Activated T-cell treated with anti-CD3 and anti-CD28 coated beads, Interleukin-2, amount 50 U/mL, for 4 hours (primary cell): ENCODE measurements around the gene ZFYVE9. TPM values are rescaled to one million over a fixed set of nuclear protein-coding genes. Genes with fewer than 3 reads are reported as not detected.
A peak's percentile ranks its signal among the peaks of the same experiment; 100 is the strongest.

Experiments used
- ATAC-seq, 2 donors: fragments of 200-7000 bp; cut with Tn5 transposase; one replicate each; pipeline ENCODE4 v1.10.0; 2021
- DNase-seq: peaks from one replicate; pipeline ENCODE4 v3.0.0-alpha.2; 2020
- H3K27me3 Mint-ChIP-seq: one replicate; pipeline ENCODE4 v1.8.0; 2021; ENCODE audit warnings: low read depth, mixed read lengths
- H3K36me3 Mint-ChIP-seq: one replicate; pipeline ENCODE4 v1.8.0; 2022; ENCODE audit warnings: mixed read lengths; ENCODE audit not compliant: insufficient read depth
- H3K4me1 Mint-ChIP-seq: one replicate; pipeline ENCODE4 v1.8.0; 2021; ENCODE audit warnings: low read depth, mixed read lengths
- H3K4me3 Mint-ChIP-seq: one replicate; pipeline ENCODE4 v1.8.0; 2021; ENCODE audit warnings: mild to moderate bottlenecking, moderate library complexity, mixed read lengths
- H3K9me3 Mint-ChIP-seq: one replicate; pipeline ENCODE4 v1.8.0; 2021; ENCODE audit warnings: mixed read lengths
- total RNA-seq, 3 donors: library from RNA; stranded (reverse); gene quantifications; one replicate each; pipeline ENCODE4 v1.2.1, GENCODE V29; 2021

ZFYVE9 gene
- total RNA-seq, 3 donors from 2014 or later, result 5.4 to 5.9 (median 5.5) TPM

DNA sequence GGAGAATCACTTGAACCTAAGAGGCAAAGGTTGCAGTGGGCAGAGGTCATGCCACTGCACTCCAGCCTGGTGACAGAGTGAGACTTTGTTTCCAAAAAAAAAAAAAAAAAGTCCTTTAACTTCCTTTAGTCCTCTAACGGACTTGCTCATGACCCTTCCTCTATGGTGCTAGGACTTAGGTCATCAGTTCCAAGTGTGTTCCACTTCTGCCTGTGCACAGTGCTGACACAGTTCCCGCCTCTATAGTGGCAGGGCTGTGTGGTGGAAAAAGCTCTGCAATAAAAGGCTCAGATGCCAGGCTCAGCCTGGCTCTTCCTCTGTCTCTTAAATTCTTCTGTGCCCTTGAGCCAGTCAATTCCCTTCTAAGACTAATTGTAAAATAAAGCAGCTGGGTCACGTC lies 202.1 kb downstream of the ZFYVE9 start:
- peaks cover 1% of the 10 kb centered on the region for H3K36me3 Mint-ChIP-seq
- H3K4me3 Mint-ChIP-seq, result no peak overlapping the region
- no peaks in the 10 kb centered on the region for H3K27me3 Mint-ChIP-seq
- no peaks in the 10 kb centered on the region for H3K4me1 Mint-ChIP-seq
- no peak for ATAC-seq
- H3K9me3 Mint-ChIP-seq, result no peaks in the 10 kb centered on the region
- no peak for DNase-seq

DNA sequence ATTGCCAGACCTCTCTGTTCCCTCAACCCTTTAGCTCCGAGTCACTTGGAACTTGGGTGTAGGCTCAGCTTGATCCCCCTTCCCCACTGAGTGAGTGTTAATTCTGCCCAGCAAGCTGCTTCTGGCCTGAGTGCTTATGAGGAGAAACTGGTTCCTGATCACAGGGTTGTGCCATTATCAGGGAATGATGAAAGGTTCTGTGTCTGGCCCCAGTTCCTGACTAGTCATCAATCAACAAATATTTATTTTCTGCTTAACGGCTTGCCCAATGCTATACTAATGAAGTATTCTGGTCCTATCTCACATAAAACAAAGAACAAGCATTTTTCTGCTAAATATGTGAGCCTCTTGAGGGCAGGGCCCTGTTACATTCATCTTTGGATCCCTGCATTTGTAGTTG lies 203.4 kb downstream of the ZFYVE9 start:
- no peaks in the 10 kb centered on the region for H3K36me3 Mint-ChIP-seq
- DNase-seq (no peak), ATAC-seq (no peak)
- H3K4me3 Mint-ChIP-seq, result no peak overlapping the region
- H3K9me3 Mint-ChIP-seq, result no peaks in the 10 kb centered on the region
- no peaks in the 10 kb centered on the region for H3K4me1 Mint-ChIP-seq
- no peaks in the 10 kb centered on the region for H3K27me3 Mint-ChIP-seq

DNA sequence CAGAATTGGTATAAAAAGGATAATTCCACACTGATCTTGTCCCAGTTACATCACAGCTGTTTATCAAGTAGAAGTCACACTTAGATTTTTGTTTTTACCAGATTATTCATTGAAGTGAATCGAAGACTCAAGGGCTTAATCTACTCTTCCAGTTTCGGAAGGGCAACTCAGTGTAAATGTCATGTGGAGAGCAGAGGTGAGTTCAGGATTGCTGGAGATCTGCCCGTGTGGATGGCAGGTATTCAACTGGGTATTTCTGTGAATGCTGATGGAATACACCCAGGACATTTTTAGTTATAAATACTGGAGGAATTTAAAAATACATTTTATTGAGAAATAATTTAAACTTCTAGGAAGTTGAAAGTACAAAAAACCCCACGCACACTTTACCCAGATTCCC lies 204.8 kb downstream of the ZFYVE9 start:
- Mint-ChIP-seq H3K9me3 (no peaks in the 10 kb centered on the region), H3K4me3 (no peak overlapping the region), H3K36me3 (no peaks in the 10 kb centered on the region), H3K27me3 (no peaks in the 10 kb centered on the region), H3K4me1 (no peaks in the 10 kb centered on the region)
- DNase-seq (no peak), ATAC-seq (no peak)

DNA sequence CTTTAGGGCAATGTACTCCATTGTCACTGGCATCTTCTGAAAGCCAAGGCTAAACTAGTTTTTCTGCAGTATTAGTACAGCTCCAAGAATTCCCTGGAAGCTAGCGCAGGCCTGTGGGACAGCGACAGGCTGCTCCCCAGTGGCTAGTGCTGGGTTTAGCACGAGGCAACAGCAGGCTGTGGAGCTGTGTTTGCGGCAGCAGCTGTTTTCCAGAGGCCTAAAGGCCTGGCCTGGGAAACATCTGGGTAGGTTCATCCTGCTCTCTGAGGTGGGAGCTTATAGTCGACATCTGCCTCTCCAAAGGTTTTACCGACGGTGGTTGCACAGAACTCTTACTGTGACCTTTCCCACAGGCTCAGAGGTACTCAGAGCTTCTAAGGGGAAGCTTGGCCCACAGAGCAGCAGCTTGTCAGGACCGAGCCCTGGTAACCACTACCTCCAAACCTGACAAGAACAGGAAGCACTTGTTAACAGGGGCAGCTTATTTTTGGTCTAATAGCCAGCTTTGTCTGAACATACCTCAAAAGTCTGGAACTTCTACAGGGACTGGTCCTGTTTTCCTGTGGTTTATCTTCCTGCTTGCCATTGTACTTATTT lies 206.9 kb downstream of the ZFYVE9 start:
- ATAC-seq (no peak), DNase-seq (no peak)
- Mint-ChIP-seq H3K27me3 (no peaks in the 10 kb centered on the region), H3K4me1 (no peaks in the 10 kb centered on the region), H3K4me3 (no peak overlapping the region), H3K9me3 (no peaks in the 10 kb centered on the region), H3K36me3 (peaks cover 10% of the 10 kb centered on the region)

DNA sequence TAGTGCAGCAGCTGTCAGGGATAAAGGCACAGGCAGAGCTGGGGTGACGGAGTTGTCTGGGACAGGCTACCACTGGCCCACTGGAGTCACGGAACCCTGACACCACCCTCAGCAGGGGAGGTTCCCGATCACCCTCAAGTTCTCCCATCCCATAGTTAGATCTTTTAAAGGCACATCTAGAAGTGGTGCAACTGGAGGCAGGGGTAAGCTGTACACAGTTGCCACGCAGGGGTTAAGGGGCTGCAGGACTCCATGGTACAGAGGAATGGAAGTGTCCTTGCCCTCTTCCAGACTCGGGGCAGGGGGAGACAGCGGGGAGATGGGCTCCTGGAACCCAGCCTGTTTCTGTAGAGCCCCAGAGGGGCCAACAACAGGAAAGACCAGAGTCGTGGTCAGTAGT lies 210.8 kb downstream of the ZFYVE9 start:
- H3K27me3 Mint-ChIP-seq, result no peaks in the 10 kb centered on the region
- peaks cover 3% of the 10 kb centered on the region for H3K4me1 Mint-ChIP-seq
- H3K4me3 Mint-ChIP-seq, result no peak overlapping the region
- H3K9me3 Mint-ChIP-seq, result no peaks in the 10 kb centered on the region
- peaks cover 34% of the 10 kb centered on the region for H3K36me3 Mint-ChIP-seq
- no peak for DNase-seq
- no peak for ATAC-seq

DNA sequence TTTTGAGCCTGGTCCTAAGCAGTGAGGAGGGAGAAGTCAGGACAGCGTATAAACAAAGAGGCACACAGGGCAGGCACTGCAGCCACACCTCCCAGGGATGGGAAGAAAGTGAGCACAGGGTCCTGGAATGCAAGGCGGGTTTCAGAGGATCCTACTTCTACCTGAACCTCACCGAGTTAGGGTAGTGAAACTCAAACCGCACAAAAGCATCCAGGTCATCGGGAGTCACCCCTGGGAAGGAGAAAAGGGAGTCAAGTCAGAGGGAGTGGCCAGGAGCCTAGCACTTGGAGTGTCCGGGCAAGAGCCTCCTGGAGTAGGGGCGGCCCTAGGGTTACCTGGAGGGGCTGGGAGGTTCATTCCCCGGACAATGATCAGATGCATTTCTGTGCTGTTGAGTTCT lies 213.5 kb downstream of the ZFYVE9 start:
- no peaks in the 10 kb centered on the region for H3K27me3 Mint-ChIP-seq
- DNase-seq (no peak), ATAC-seq (no peak)
- H3K9me3 Mint-ChIP-seq, result no peaks in the 10 kb centered on the region
- peaks cover 42% of the 10 kb centered on the region for H3K36me3 Mint-ChIP-seq
- H3K4me1 Mint-ChIP-seq, result peaks cover 4% of the 10 kb centered on the region
- H3K4me3 Mint-ChIP-seq, result no peak overlapping the region

DNA sequence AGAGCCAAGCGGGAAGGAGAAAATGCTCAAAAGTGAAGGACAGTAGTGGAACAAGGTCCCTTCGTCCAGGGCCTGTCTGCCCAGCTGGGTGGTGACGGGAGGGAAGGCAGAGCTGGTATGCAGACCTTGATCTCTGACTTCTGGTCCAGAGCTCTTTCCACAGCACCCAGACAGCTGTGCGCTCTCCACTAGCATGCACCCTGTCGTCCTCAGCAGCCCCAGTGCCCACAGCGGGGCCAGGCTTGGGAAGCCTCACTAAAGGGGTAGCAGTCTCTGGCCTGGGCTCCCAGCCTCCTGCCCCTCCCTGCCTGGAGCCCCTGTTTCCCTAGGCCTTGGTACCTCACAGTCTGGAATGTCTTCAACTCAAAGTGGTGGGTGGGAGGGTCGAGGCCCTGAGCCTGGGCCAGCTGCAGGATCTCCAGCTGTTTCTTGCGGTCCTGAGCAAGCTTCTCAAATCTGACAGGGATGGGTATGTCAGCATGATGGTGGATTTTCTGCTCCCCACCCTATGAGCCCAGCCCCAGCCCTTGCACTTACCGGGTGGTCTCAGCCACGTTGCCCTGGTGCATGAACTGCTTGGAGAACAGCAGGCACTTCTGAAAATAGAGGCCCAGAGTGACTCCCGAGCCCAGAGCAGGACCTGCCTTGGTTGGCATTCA lies 214.1 kb downstream of the ZFYVE9 start:
- DNase-seq, result no peak
- no peaks in the 10 kb centered on the region for H3K9me3 Mint-ChIP-seq
- peaks cover 4% of the 10 kb centered on the region for H3K4me1 Mint-ChIP-seq
- ATAC-seq, result no peak
- no peaks in the 10 kb centered on the region for H3K27me3 Mint-ChIP-seq
- peaks cover 44% of the 10 kb centered on the region for H3K36me3 Mint-ChIP-seq
- no peak overlapping the region for H3K4me3 Mint-ChIP-seq

DNA sequence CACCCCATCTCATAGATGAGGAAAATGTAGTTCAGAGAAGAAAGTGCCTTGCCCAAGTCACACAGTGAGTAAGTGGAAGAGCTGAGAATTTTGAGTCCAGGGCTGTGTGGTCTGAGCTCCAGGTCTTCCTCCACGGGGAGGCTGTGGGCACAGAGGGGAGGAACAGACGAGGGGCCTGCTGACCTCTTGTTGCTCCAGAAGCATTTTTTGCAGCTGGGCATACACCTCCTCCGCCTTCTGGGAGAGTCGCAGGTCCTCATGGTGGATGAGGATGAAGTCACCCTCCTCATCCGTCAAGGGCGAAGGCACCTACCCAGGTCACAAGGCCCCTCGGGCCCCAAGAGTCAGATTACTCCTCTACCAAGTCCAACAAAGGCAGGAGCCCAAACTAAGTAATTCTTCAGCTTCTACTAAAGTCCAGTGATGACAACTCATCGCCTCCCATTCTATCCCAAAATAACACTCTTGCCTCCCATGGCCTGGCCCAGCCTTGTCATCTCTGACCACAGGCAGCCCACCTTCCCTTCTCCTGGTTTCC lies 215.0 kb downstream of the ZFYVE9 start:
- ATAC-seq (no peak), DNase-seq (no peak)
- Mint-ChIP-seq H3K36me3 (peaks cover 53% of the 10 kb centered on the region), H3K4me3 (no peak overlapping the region), H3K4me1 (peaks cover 7% of the 10 kb centered on the region), H3K27me3 (no peaks in the 10 kb centered on the region), H3K9me3 (no peaks in the 10 kb centered on the region)

DNA sequence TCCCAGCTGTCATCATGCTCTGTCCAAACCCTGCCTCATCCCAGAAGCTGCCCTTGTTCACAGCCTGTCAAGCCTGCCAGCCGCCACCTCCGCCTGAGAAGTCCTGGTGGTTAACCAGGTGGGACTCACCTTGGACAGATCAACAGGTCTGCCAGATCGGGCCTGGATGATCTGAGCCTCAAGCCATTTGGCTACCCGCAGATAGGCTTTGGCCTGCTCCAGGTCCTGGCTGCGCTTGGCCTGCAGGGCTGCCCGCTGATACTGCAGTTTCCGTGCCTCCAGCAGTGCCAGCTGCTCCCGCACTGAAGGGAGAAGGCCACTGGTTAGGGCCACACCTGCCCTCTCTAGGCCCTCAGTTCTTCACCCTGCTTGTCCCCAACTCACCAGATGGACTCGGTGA lies 215.5 kb downstream of the ZFYVE9 start:
- peaks cover 57% of the 10 kb centered on the region for H3K36me3 Mint-ChIP-seq

DNA sequence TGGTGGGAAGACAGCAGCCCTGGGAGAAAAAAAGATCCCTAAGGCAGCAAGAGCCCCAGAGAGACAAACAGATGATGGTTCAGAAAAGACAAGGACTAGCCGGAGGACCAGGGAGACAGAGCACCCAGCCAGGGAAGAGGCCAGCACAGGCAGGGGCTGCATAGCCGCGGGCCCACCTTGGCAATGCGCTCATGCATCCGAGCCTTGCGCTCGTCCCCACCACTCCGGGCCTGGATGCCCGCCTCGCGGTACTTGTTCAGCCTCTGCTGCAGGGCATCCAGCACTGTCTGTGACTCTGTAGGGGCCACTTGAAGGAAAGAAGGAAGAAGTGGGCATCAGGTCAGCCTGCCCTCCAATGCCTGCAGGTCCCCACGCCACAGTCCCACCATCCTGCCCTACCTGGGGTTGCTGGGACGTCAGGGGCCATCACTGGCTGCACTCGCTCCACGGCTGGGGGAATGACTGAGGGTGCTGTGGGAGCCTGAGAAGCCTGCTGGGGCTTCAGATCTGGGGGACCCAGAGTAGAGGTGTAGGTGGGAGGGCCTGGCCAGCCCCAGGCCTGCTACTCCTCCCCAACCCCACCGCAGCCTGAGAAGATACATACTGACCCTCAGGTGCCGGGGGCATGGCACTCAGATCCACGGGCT lies 217.1 kb downstream of the ZFYVE9 start:
- H3K4me1 Mint-ChIP-seq, result peaks cover 16% of the 10 kb centered on the region
- peaks cover 50% of the 10 kb centered on the region for H3K36me3 Mint-ChIP-seq
- H3K9me3 Mint-ChIP-seq, result no peaks in the 10 kb centered on the region
- DNase-seq (no peak), ATAC-seq (no peak)
- H3K27me3 Mint-ChIP-seq, result no peaks in the 10 kb centered on the region
- H3K4me3 Mint-ChIP-seq, result no peak overlapping the region

More for the DNA sequence above, 215.5 kb downstream of the ZFYVE9 start:
- Mint-ChIP-seq H3K9me3 (no peaks in the 10 kb centered on the region), H3K4me1 (peaks cover 7% of the 10 kb centered on the region), H3K4me3 (no peak overlapping the region), H3K27me3 (no peaks in the 10 kb centered on the region)
- DNase-seq (no peak), ATAC-seq (no peak)

DNA sequence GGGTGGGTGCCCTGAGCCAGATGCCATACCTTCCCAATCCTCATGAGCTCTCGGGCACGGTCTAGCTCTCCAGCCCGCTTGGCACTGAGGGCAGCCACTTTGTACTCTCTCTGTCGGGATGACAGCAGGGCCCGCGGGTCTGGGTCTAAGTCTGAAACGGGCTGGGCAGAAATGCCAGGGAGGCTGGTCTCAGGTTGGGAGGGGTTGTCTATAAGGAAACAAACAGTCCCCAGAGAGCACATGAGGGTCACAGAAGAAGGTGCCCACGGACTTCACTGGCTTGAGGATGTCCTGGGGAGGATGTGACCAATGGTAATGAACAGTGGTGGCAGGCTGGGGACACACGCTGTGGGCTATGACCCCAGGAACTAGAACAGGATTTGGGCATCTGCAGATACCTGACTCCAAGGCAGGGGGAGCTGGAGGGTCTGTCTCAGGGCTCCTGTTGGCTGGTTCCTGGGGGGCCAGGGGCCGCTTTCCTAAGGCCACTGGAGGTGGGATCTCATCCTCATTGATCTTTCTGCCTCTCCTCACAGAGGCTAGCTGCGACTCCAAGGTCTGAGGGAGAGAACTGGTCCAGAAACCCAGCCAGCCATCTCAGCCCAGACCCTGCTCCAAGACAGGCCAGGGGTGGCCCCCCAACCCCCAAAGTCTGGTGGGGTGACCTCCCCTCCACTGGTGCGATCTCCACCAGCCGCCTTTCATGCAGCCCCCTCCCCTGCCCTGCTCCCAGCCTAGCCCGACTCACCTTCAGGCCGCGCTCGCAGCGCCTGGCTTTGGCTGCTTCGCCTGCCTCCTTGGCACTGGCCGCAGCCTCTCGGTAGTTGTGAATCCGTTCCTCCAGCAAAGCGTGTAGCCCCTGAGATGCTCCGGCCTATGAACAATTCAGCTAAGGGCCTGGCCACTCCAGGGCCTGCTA lies 218.0 kb downstream of the ZFYVE9 start:
- ATAC-seq (no peak), DNase-seq (no peak)
- Mint-ChIP-seq H3K36me3 (peaks cover 43% of the 10 kb centered on the region), H3K27me3 (no peaks in the 10 kb centered on the region), H3K9me3 (no peaks in the 10 kb centered on the region), H3K4me1 (peaks cover 25% of the 10 kb centered on the region), H3K4me3 (no peak overlapping the region)

DNA sequence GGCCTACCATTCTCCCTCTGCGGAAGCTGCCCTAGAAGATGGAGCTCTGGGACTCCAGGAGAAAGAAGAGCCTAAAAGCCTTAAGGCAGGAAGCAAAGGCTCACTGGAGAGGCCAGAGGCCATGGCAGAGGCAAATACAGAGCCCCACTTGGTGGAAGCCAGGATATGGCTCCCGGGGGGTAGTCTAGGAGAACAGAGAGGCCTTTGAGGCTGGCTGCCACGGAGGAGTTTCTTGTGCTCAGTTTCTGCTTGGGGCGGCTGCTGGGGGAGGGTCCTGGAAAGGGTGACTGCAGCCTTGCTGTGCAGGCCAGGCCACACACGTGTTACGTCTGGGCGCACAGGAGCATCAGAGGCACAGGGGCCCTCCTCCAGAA lies 218.7 kb downstream of the ZFYVE9 start:
- peaks cover 38% of the 10 kb centered on the region for H3K36me3 Mint-ChIP-seq

DNA sequence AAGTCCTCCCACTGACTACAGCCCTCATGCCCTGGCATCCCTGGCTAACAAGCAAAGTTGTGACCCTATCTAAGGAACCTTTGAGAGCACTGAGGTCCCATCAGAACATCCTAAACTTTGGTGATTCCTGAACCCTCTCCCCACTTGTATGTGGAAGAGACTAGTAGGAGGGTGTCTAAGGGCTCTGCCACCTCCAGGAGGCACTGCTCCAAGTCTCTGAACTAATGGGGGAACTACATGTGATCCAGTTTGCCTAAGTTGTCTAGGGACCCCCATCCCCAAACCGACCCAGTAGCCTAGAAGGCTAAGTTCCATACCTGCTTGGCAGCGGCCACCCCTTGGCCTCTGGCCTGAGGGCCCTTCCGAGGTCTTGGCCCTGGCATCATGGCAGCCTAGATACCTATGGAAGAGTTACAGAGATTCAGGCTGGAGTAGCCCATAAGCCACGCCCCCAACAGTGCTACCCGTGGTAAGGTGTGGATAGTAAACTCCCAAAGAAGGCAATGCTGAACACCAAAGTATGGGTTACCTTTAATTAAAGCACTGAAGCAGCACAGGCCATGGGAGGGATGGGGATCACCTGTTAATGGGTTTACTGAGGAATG lies 222.4 kb downstream of the ZFYVE9 start:
- no peaks in the 10 kb centered on the region for H3K27me3 Mint-ChIP-seq
- ATAC-seq, result no peak
- no peaks in the 10 kb centered on the region for H3K9me3 Mint-ChIP-seq
- H3K36me3 Mint-ChIP-seq, result peaks cover 21% of the 10 kb centered on the region
- no peak for DNase-seq
- H3K4me3 Mint-ChIP-seq, result peak overlapping the region; percentile 96
- H3K4me1 Mint-ChIP-seq, result peaks cover 39% of the 10 kb centered on the region

More for the DNA sequence above, 218.7 kb downstream of the ZFYVE9 start:
- peaks cover 31% of the 10 kb centered on the region for H3K4me1 Mint-ChIP-seq
- no peaks in the 10 kb centered on the region for H3K9me3 Mint-ChIP-seq
- H3K4me3 Mint-ChIP-seq, result no peak overlapping the region
- H3K27me3 Mint-ChIP-seq, result no peaks in the 10 kb centered on the region
- DNase-seq, result no peak
- ATAC-seq, result no peak
